Inferior parietal cortex (tissue), 1 donor: ENCODE measurements around the gene ZNF485.
"Not testable (repeated sequence)": the region's sequence is repeated elsewhere in the genome, so short reads cannot be mapped to it uniquely, and the experiment has no call there.

Experiments used
- DNase-seq: peaks from one replicate; pipeline ENCODE4 v3.0.0-alpha.2; 2016; ENCODE audit errors: extremely low spot score

The ZNF485 gene

DNA sequence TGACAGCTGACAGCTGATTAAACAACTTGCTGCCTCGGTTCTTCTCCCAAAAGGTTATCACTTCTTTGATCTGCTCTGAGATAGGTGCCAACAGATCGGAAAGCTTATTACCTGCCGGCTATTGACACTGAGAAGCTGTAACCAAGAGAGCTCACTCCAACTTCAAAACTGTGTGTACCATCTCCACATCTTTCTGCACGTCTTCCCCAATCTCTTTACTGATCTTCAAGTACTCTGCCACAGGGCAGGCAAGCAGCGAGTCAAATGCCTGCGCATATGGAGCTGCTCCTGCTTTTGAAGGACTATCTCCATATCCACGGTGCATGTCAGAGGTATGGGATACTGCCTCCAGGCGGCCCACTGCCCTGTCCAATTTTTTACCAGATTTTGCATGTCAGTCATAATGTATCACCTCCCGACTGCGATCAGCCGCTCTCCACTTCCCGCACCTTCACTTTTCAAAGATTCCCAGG is 352 bp upstream of the ZNF485 start:
- DNase-seq: no peak

DNA sequence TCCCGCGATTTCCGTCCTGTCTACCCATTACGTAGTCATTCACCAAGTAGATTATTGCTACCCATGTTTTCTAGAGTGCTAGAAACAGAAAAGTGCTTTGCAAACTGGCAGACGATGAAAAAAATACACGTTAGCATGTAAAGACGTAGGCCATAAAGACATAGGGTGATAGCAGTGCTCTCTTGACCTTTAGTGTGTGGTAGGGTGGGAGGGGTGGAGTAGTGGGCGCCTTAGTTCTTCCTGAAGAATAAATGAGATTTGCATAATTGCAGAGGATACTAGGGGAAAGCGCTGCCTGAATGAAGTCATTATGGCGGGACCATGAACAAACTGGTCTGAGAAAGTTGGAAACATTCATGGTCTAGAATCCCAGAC is 948 bp downstream of the ZNF485 start:
- no peak for DNase-seq

DNA sequence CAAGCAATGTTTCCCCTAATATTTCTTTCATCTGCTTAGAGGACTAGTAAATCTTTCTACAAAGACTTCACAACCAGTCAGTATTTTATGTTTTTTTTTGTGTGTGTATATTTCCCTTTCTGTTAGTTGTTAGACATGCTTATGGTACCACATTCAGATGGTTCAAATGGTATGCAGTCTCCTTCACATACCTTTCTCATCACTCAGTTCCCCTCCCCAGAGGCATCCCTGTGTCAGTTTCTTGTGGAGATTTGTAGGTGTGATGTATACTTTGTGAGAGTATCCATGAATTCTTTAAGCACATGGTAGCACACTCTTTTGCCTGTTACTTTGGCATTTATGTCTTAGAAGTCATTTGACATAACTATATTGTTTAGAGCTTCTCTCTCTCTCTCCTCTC is 4.4 kb downstream of the ZNF485 start:
- no peak for DNase-seq

DNA sequence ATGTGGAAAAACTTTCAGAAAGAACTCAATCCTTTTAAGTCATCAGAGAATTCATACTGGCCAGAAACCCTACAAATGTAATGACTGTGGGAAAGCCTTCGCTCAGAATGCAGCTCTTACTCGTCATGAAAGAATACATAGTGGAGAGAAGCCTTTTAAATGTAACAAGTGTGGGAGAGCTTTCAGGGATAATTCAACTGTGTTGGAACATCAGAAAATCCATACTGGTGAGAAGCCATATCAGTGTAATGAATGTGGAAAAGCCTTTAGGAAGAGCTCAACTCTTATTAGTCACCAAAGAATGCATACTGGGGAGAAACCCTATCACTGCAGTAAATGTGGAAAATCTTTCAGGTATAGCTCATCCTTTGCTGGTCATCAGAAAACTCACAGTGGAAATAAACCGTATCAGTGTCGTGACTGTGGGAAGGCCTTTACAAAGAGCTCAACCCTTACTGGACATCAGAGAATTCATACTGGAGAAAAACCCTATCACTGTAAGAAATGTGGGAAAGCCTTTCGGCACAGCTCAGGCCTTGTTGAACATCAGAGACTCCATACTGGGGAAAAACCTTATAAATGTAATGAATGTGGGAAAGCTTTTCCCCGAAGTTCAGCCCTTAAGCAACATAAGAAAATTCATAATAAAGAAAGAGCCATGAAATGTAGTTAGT is 10.6 kb downstream of the ZNF485 start:
- DNase-seq: no peak

DNA sequence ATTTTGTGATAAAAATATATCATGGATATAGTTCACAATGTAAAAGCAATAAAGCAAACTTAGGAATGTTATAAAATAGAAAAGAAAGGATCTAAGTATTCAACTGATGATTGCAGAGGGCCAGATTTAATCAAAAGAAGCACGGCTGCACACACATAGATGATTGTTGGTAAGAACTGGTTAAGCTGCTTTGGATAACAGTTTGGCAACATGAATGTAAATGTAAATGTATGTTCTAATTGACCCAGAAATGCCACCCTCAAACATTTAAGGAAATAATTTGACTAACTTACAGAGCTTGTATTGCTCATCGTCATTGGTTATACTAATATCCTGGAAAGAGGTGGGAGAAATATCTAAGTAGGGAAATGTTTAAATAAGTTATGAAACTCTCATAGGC is 13.1 kb downstream of the ZNF485 start:
- DNase-seq: no peak

DNA sequence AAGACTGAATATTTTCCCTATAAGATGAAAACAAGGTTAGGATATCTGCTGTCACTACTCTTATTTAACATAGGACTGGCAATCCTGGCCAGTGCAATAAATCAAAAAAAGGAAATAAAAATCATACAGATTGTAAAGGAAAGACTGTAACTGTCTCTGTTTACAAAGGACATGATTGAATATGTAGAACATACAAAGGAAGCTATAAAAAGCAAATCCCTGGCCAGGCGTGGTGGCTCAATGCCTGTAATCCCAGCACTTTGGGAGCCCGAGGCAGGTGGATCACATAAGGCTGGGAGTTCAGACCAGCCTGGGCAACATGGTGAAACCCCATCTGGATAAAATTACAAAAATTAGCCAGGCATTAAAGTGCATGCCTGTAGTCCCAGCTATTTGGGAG is 15.8 kb downstream of the ZNF485 start:
- no peak for DNase-seq

DNA sequence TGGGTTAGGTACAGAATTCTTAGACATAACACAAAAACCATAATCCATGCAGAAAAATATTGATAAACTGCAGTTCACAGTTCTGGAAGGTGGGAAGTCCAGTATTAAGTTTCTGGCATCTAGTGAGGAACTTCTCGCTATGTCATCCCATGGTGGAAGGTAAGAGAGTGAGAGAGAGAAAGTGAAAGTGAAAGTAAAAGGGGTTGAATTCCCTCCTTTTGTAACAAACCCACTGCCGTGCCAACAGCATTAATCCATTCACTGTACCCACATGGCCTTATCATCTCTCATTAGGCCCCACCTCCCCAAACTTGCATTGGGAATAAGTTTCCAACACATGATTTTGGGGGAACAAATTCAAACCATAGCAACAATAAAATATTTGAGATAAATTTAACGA is 17.1 kb downstream of the ZNF485 start:
- no peak for DNase-seq

DNA sequence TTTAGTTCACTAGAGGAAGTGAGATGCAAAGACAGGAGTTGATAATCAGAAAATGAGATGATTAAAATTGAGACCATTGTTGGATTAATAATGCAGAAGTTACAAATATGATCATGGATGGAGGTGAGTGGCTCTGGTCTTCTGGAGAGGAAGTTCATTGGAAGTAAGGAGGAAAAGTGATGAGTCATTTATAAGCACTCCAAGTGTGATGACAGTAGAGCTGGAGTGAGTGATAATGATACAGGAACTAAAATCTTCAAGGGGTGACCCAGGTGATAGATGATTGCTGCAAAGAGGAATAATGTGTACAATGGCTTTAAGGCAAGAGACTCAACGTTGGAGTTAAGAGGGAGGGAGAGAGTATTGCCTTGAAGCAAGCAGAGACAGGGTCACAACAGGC is 21.7 kb downstream of the ZNF485 start:
- no peak for DNase-seq

DNA sequence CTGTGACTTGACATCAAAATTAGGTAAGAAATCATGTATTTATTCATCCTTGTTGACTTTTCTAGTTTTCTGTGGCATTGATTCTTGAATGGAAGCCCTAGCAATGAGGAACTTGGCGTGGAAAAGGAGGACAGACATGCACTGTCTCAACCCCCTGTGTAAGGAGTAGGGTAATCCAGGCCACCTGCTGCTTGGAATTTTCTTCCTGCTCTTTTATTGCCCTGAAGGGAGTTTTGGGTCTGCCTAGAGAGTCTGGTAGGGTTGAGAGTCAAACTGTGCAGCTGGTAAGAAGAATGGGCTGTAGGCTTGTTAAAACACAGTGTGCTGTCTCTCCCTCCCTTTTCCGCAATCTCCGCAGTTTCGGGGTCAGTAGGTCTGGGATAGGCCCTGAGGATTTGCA is 22.7 kb downstream of the ZNF485 start:
- no peak for DNase-seq

DNA sequence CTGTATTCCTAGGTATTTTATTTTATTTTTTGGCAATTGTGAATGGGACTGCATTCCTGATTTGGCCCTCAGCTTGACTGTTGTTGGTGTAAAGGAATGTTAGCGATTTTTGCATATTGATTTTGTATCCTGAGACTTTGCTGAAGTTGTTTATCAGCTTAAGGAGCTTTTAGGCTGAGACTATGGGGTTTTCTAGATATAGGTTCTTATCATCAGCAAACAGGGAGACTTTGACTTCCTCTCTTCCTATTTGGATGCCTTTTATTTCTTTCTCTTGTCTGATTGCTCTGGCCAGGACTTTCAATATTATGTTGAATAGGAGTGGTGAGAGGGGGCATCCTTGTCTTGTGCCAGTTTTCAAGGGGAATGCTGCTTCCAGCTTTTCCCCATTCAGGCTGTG is 29.6 kb downstream of the ZNF485 start:
- not testable (repeated sequence) for DNase-seq

DNA sequence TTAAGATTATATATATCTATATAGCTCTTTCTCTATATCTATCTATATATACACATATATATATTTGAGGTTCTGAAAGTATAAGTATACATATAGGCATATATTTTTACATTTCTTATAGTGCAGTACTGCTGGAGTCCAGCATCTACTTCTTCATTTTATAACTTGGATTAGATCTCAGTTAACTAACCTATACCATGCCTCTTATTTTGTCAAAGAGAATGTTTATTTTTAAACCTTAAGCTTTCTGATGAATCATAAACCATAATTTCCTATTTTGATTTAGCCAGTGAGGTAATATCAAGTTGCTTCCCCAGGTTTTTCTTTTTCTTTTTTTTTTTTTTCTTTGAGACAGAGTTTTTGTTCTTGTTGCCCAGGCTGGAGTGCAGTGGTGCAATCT is 34.4 kb downstream of the ZNF485 start:
- DNase-seq: no peak

DNA sequence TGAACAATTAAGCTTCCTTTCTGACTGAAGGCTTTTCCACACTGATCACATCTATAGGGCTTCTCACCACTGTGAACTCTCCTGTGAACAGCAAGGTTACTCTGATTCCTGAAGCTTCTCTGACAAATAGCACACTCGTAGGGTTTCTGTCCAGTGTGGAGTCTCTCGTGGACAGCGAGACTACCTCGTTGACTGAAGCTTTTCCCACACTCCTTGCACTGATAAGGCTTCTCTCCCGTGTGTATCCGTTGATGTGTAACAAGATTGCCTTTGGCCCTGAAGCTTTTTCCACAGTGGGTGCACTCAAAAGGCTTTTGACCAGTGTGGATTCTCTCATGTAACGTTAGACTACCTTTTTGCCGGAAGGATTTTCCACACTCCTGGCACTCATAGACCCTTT is 38.0 kb downstream of the ZNF485 start:
- no peak for DNase-seq

DNA sequence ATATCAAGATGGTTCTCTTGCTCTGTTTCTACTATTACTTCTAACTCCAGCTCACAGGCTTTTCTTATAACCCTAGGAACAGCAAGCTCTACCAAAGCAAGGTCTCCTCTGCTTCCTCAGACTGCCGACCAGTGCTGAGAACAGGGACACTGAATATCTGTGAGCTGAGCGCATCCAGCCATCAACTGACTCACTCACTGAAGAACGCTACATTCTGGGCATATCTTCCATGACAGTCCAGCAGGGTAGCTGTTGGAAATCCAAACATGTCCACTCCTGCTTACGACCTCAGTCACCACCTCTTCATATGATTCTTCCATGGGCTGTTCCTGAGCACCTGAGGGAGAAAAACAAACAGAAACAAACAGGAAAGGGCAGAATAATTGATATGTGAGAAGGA is 39.6 kb downstream of the ZNF485 start:
- DNase-seq: no peak

DNA sequence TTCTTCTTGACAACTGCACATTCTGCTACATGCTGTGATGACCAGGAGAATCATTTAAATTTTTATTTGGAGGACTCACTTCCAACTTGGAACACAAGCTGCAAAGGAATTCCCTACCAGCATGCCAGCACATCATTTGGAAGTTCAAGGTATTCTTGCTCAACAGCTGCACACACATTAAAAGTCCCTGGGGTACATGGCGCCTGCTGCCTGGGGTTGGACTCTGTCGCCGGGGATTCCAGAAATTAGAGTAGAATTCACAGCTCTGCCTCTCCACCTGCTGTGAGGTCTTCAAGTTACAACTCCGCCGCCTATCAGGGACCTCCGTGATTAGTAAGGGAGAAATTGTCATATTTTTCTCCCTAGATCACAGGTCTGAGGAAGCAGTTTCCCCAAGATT is 41.3 kb downstream of the ZNF485 start:
- DNase-seq: no peak

DNA sequence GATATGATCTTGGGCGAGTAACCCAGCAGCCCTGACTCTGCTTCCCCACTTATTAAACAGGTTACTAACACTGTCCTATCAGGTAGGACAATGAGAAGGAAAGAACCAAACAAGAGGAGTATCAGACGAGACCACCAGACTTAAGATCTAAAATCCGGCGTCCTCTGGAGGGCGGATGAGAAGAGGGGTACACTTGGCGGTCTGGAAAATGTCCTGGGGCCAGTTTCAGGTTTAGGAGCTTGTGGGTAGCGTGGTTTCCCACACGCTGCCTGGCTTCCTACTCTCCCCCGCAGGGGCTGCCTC is 41.8 kb downstream of the ZNF485 start:
- DNase-seq: peak; percentile 22

DNA sequence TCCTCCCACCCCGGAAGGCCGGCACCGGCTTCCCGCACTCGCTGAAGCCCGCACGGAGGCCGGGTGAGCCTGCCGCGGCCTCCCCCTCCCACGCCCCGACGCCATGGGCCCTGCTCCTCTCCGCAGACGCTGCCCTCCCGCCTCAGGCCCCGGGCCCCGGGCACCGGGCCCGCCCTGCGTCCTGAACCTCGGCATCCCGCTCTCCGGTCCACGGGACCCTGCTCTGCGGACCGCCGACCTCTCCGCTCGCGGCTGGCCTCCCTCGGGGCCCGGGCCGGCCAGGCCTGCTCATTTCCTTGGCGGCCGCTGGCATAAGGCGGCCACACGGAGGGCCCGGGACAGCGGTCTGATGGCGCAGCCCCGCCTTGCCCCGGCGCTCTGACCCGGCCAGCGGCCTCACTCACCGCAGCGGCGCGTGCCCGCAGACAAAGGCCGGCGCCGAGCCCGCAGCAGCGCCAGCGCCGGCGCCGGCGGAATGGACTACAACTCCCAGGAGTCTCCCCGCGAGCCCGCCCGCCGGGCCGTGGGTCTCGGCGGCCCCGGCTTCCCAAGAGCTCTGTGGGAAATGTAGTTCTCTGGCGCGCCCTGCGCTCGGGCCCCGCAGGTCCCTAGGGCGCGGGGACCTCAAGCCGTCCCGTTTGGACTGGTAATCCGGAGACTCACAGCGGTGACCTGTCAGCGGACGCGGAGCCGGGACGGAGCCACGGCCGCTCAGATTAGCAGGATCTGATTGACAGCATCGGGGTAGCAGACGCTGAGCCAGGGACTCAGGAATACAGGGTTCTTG is 42.4 kb downstream of the ZNF485 start, which contains the start of gene ZNF32:
Gene ZNF32 (minus strand): TSS at position 484 of the 787 bp plus-strand sequence. CDS start 2,748 bp downstream, outside the sequence.
- DNase-seq: peak; percentile 89

DNA sequence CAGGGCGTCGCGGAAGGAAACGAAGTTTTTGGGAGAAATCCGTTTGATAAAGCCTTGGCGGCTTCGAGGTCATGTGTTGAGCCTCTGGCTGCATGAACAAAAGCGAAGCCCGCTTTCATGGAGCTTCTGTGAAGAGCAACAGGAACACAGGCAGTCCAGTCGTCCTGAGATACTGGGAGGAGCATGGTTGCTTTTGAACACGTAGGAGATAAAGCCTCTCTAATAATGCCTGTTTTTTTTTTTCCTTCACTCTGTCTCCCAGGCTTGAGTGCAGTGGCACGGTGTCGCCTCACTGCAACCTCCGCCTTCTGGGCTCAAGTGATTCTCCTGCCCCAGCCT is 42.9 kb downstream of the ZNF485 start:
- DNase-seq: no peak

DNA sequence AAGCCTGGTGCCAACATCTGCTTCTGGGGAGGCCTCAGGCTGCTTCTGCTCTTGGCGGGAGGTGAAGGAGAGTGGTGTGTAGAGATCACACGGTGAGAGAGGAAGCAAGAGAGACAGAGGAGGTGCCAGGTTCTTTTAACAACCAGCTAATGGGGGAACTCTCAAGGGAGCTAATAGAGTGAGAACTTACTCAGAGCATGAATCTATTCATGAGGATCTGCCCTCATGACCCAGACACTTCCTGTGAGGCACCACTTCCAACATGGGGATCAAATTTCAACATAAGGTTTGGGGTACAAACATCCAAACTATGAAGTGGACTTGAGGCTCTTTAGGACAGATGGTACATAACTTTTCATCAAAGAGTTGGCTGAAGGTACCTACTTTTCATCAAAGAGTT is 47.5 kb downstream of the ZNF485 start:
- no peak for DNase-seq

DNA sequence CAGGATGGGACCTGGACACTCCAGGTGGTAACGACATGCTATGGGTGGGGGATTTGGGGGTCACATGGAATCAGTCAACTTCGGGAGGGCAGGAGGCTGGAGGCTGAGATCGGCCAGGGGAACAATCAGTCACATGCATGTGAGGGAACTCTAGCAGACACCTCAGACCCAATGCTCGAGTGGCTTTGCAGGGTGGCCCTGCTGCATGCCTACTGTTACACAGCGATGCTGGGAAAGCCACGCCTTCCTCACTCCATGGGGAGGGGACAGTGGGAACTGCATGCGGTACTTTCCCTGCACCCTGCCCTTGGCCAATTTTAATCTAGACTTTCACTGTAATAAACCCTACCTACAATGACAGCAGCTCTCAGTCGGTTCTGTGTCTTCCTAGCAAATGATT is 49.1 kb downstream of the ZNF485 start:
- DNase-seq: no peak

DNA sequence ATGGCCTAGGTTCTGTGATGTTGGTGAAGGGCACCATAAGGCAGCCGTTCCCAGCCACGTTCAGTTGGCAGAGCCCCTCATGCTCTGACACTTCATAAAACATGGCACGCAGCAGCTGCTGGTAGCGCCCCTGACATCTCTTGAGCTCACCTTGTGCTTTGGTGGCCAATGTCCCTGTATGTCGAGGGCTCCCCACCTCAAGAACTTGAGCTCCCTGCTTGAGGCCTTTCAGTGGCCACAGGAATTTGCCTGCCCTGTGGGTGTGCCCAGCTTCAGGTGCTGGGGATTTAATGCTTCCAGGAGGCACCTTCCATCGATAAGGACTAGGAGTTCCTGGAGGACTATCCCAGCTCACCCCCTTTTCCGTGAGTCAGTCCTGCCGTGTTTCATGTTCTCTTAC is 52.0 kb downstream of the ZNF485 start:
- DNase-seq: no peak

DNA sequence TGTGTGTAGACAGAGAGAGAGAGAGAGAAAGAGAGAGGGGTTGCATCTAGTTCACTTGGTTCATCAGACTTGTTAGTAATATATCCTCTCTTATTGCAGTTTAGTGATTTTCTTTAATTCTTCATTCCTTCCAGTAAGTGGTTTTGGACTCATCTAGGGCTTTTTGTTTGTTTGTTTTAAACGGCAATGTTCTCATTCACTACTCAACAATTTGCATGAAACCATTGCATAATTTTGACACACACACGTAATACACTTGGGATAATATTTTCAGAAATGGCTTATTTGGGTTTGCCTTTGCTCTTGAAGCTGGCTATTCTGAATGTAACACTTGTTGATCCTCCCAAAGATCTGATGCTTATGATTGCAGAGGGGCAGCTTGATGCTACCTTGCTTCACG is 58.8 kb downstream of the ZNF485 start:
- no peak for DNase-seq

DNA sequence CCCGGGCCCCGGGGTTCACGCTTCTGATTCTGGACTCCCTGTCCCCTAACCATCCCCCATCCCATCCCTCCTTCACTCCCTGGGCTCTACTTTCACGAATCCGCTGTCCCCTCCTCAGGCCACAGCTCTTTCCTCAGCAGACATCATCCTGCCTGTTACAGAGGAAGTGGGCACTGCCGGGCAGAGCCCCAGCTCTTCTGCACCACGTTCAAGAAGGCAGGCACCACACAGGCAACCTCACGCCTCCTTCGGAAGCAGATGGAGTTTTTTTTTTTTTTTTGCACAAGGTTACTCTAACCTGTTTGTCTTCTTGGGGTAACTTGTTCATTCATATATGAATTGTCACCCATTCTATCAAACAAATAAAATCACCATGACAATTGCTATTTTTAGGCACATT is 60.3 kb downstream of the ZNF485 start:
- DNase-seq: no peak

DNA sequence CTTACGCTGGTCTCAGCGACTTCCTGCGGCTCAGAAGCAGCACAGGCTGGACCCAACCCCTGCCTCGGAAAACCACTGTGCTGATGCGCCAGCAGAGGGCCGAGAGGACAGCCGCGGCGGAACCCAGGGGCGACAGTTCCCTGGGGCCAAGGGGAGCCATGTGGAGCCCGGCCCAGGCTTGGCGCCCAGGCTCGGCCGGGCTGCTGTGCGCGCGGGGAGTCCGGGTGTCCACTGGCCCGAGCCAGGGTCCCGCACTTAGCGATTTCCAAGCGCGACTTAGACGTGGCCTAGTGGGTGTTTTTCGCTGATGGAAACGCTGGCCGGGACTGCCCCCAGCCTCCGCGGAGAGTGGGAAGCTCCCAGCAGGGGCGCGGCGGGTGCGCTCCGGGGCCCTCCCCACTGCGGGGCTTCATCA is 61.1 kb downstream of the ZNF485 start:
- DNase-seq: no peak
